Activated CD8-positive, alpha-beta memory T cell treated with anti-CD3 and anti-CD28 coated beads, Interleukin-2, amount 50 U/mL, for 24 hours (primary cell): Measurements from ENCODE around the gene MRNIP.

Experiments
- DNase-seq: peaks from one replicate; pipeline ENCODE4 v3.0.0-alpha.2; 2020; ENCODE audit errors: extremely low read depth

The MRNIP gene

GRCh38 chr5:179821298-179822058 is 37.1 kb downstream of the MRNIP start:
- DNase-seq, result peak; percentile 59

- DNase-seq, result no peak
These were observed 37.9 kb downstream of the MRNIP start, which contains the start of gene SQSTM1 for GRCh38 chr5:179820483-179821297. SQSTM1 (plus strand) TSS chr5:179820905; CDS start chr5:179820937, 32 bp downstream.

DNA sequence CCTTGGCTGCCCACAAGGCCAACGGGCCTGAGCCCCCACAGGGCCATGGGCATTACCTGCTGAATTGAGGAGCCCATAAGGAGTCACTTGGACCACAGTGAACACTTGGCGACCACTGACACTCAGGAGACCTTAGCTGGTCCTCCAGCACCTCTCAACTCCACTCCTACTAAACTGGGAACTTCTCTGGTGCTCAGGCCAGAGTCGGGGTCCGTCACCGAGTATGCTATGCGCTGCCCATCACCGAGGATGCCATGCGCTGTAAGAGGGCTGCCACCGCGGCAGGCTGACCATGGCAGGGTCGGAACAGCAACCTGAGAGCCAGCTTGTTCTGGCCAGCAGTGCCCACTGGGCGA is 38.5 kb downstream of the MRNIP start:
- DNase-seq, result no peak

- DNase-seq, result no peak
These were observed 39.1 kb downstream of the MRNIP start for GRCh38 chr5:179819296-179820126.

GRCh38 chr5:179818746-179819295 is 39.8 kb downstream of the MRNIP start:
- peak; percentile 68 for DNase-seq

- DNase-seq, result no peak
These were observed 40.5 kb downstream of the MRNIP start for GRCh38 chr5:179817890-179818745.

DNA sequence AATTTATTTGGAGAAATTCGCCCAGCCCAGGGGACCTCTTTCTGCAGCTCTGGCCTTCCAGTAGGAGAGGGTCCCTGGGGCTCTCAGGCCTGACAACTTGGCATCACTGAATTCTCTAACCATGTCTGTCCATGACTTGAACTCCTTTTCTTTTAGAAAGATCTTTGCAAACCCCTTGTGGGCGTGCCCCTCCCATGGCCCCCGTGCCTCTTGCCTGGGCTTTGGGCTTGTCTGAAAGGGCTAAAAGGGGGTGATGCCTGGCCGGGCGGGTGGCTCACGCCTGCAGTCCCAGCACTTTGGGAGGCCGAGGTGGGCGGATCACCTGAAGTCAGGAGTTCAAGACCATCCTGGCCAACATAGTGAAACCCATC is 41.2 kb downstream of the MRNIP start:
- DNase-seq, result no peak

- DNase-seq, result no peak
These were observed 41.7 kb downstream of the MRNIP start for GRCh38 chr5:179816796-179817469.

GRCh38 chr5:179816401-179816795 is 42.2 kb downstream of the MRNIP start:
- DNase-seq, result no peak

- no peak for DNase-seq
These were observed 42.9 kb downstream of the MRNIP start for GRCh38 chr5:179815491-179816249.

- DNase-seq, result no peak
These were observed 44.5 kb downstream of the MRNIP start for GRCh38 chr5:179814090-179814489.

DNA sequence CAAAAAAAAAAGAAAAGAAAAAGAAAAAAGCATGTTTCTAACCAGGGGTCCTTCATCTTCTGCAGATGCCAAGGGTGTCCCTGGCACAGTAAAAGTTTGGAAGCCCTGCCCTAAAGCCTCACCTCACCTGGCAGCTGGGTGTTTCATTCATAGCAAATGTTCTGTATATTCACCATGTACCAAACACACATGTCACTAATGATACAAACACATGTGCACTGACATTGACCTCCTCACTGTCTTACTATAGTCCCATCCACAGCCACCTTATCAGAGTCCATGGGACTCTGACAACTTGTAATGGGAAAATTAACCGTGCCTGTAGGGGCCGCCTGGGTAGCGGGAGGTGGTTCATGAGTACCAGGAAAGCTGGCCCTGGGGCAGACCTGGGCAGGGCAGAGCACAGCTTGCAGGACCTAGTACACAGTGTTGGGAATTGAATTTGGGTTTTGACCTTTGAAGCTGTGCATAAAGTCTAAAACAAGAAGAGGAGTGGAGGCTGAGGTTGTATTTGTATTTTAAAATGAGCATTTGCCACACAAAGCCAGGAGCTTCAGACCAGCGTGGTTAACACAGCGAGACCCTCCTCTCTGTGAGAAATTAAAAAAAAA is 45.5 kb downstream of the MRNIP start:
- DNase-seq, result no peak

GRCh38 chr5:179812135-179812825 is 46.3 kb downstream of the MRNIP start:
- no peak for DNase-seq

GRCh38 chr5:179806250-179807048 is 52.2 kb downstream of the MRNIP start, which contains the start of gene MGAT4B:
MGAT4B (minus strand) TSS chr5:179806866; CDS start chr5:179806583, 283 bp downstream.
- DNase-seq, result no peak

GRCh38 chr5:179805529-179806249 is 52.9 kb downstream of the MRNIP start:
- DNase-seq, result no peak

DNA sequence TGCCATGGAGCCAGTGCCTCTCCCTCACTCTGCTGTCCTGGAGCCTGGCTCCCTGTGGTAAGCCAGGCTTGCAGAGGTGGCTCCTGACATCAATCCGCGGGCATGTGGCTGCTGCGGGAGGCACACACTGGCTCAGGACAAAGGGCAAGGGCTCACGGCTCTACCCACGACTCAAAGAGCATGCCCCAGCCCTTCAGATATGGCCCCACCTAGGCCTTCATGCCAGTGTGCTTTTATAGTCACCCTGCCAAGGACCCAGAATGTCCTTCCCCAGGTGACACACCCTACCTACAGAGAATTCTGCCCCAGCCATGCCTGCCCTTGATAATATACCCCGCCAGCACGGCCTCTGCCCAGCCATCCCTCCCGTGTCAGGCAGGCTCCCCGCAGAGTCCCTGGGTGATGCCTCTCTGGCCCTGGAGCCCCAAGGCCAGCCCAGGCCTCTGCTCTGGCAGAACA is 53.5 kb downstream of the MRNIP start:
- no peak for DNase-seq

DNA sequence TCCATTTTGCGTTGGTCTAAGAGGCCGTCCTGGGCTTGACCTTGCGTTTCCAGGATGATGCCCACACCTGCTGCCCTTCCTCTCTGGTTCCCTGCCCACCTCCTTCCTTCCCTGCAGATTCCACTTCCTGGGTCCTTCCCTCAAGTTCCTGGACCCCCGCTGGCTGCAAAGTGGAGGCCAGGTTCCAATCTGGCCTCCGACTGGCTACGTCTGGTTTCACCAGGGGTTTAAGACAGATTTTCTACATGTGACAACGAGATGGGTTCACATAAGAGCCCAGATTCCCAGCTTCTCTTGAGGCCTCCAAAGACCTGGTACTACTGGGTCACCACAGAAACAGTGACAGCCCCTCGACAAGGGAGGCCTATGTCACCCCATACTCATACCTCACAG is 54.1 kb downstream of the MRNIP start:
- DNase-seq, result no peak
